ENCODE data around the gene MARCO. TPM values are rescaled to one million over a fixed set of nuclear protein-coding genes. Genes with fewer than 3 reads are reported as not detected.

MARCO gene
- total RNA-seq, 1 experiment from 2014 or later = not detected

DNA sequence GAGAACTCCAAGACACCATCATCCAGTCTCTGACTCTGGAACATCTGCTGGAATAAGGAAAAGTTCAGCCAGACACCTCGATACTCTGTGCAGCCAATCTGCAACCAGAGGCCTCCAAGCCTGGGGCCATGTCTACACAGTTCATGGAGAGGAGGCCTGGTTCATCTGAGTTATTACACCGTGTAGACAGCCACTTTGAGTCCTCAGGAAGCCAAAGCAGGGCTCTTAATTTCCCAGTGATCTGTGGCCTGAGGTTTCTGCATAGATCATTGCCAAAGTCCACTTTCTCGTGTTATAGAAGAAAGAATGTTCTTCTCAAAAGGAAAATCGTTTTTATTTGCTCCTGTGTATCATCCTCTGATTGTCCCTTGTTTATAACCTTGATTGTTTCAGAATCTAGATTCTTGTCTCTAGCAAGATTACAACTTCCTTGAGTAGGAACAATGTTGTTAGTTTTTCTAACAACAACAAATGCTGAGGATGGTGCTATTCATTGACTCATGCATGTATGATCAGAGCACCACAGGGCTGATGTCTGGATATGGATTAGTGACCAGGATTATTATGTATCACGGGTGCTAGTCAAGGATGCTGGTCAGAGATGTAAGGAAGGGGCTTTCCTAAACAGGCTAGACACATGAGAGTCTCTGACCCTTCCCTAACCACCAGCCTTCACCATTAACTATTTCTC, 30.7 kb upstream of the MARCO start:
- CTCF ChIA-PET = no interaction called here
- H3K4me3 ChIP-seq (ENCODE audit: low read length) = no peak overlapping the region
- POLR2A ChIA-PET (ENCODE audit: unreplicated experiment) = no interaction called here
- H3K36me3 ChIP-seq (ENCODE audit: low read depth, low read length) = no peaks in the 10 kb centered on the region
- BruUV-seq (replicated peaks) = no TSS peak
- H3K4me2 ChIP-seq (ENCODE audit: low read length) = no peak overlapping the region
- peaks cover 26% of the 10 kb centered on the region for H3K4me1 ChIP-seq (ENCODE audit: insufficient read depth, low read length)
- no peak for ATAC-seq
- H3K27me3 ChIP-seq (ENCODE audit: low read length) = no peaks in the 10 kb centered on the region
- no peak overlapping the region for H2AFZ ChIP-seq (ENCODE audit: low read length)
- H3K9me2 ChIP-seq (replicated peaks; ENCODE audit: low read length) = no peaks in the 10 kb centered on the region
- H3K79me2 ChIP-seq (ENCODE audit: low read length) = no peaks in the 10 kb centered on the region
- DNase-seq = no peak
- TF ChIP-seq CTCF (conservative IDR thresholded peaks at IDR 0.05; ENCODE audit: low read depth, low read length) (no peak), EZH2phosphoT487 (IDR thresholded peaks at IDR 0.05; ENCODE audit: borderline replicate concordance, low read length) (no peak), EZH2 (IDR thresholded peaks at IDR 0.05; ENCODE audit: low read length, unreplicated experiment) (no peak)
- no peak overlapping the region for H3K9ac ChIP-seq (ENCODE audit: low read length)
- no peaks in the 10 kb centered on the region for H4K20me1 ChIP-seq (ENCODE audit: low read length)
- H3K9me3 ChIP-seq (ENCODE audit: low read length) = no peaks in the 10 kb centered on the region
- H3K27ac ChIP-seq (ENCODE audit: low read length) = no peak overlapping the region
- H3F3A ChIP-seq (ENCODE audit: low read length, unreplicated experiment) = no peaks in the 10 kb centered on the region
- intact Hi-C loops (cut with micrococcal nuclease) = no loop called here

- no peak for TF ChIP-seq EZH2 (IDR thresholded peaks at IDR 0.05; ENCODE audit: low read length, unreplicated experiment)
- no peak for TF ChIP-seq CTCF (conservative IDR thresholded peaks at IDR 0.05; ENCODE audit: low read depth, low read length)
- TF ChIP-seq EZH2phosphoT487 (IDR thresholded peaks at IDR 0.05; ENCODE audit: borderline replicate concordance, low read length) = no peak
- no TSS peak for BruUV-seq (replicated peaks)
- H3K4me2 ChIP-seq (ENCODE audit: low read length) = no peak overlapping the region
- ATAC-seq (no peak), DNase-seq (no peak)
- H3K79me2 ChIP-seq (ENCODE audit: low read length) = no peaks in the 10 kb centered on the region
- ChIA-PET CTCF (no interaction called here), POLR2A (ENCODE audit: unreplicated experiment) (no interaction called here)
- H3K36me3 ChIP-seq (ENCODE audit: low read depth, low read length) = no peaks in the 10 kb centered on the region
- no peaks in the 10 kb centered on the region for H3K9me2 ChIP-seq (replicated peaks; ENCODE audit: low read length)
- H4K20me1 ChIP-seq (ENCODE audit: low read length) = no peaks in the 10 kb centered on the region
- no peak overlapping the region for H3K4me3 ChIP-seq (ENCODE audit: low read length)
- no peaks in the 10 kb centered on the region for H3K27me3 ChIP-seq (ENCODE audit: low read length)
- no peak overlapping the region for H2AFZ ChIP-seq (ENCODE audit: low read length)
- H3K9ac ChIP-seq (ENCODE audit: low read length) = no peak overlapping the region
- H3K9me3 ChIP-seq (ENCODE audit: low read length) = no peaks in the 10 kb centered on the region
- H3K4me1 ChIP-seq (ENCODE audit: insufficient read depth, low read length) = peaks cover 26% of the 10 kb centered on the region
- intact Hi-C loops (cut with micrococcal nuclease) = no loop called here
- H3F3A ChIP-seq (ENCODE audit: low read length, unreplicated experiment) = no peaks in the 10 kb centered on the region
- no peak overlapping the region for H3K27ac ChIP-seq (ENCODE audit: low read length)
Observed at GRCh38 chr2:118911936-118912335, 30.1 kb upstream of the MARCO start.

DNA sequence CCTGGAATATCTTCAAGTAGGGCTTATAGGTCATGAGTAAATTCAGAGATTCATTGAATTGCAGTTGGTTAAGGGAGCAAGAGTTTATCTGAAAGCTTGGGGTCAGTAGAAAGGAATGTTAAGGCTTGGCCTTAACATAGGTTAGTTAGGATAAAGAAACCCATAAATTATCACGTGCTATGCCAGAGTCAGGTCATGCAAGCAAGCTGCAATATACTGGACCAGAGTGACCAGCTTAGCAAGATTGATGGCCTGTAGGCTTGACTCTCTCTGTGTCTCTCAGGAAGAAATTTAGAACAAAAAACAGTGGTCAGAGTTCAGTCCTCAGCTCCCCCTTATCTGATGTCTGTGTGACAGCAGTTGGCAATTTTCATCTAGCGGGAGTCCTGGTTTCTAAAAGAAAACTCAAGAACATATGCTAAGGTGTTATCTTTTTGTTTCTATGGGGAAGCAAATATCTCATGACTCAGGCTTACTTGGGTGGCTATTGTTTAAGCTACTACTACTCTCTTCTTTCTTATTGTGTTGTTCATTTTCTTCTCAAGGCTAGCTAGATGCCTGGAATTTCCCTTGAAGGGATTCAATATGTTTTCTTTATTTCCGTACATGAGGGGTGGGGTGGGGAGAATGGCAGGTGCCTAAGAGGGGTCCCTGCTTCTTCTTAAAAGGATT, 28.7 kb upstream of the MARCO start:
- Histone ChIP-seq H3K27me3 (ENCODE audit: low read length) (no peaks in the 10 kb centered on the region), H3K9me3 (ENCODE audit: low read length) (no peaks in the 10 kb centered on the region), H3F3A (ENCODE audit: low read length, unreplicated experiment) (no peaks in the 10 kb centered on the region), H3K9me2 (replicated peaks; ENCODE audit: low read length) (no peaks in the 10 kb centered on the region), H4K20me1 (ENCODE audit: low read length) (no peaks in the 10 kb centered on the region), H3K79me2 (ENCODE audit: low read length) (no peaks in the 10 kb centered on the region), H2AFZ (ENCODE audit: low read length) (no peak overlapping the region), H3K4me3 (ENCODE audit: low read length) (no peak overlapping the region), H3K9ac (ENCODE audit: low read length) (peak overlapping the region; percentile 69), H3K4me2 (ENCODE audit: low read length) (peak overlapping the region; percentile 57), H3K36me3 (ENCODE audit: low read depth, low read length) (no peaks in the 10 kb centered on the region), H3K27ac (ENCODE audit: low read length) (peak overlapping the region; percentile 96), H3K4me1 (ENCODE audit: insufficient read depth, low read length) (peaks cover 26% of the 10 kb centered on the region)
- ATAC-seq = no peak
- DNase-seq = peak; percentile 53
- ChIA-PET CTCF (no interaction called here), POLR2A (ENCODE audit: unreplicated experiment) (no interaction called here)
- intact Hi-C loops (cut with micrococcal nuclease) = no loop called here
- no TSS peak for BruUV-seq (replicated peaks)
- TF ChIP-seq EZH2 (IDR thresholded peaks at IDR 0.05; ENCODE audit: low read length, unreplicated experiment) (no peak), CTCF (conservative IDR thresholded peaks at IDR 0.05; ENCODE audit: low read depth, low read length) (no peak), EZH2phosphoT487 (IDR thresholded peaks at IDR 0.05; ENCODE audit: borderline replicate concordance, low read length) (no peak)

All from PC-3 (cell line).